SK-N-SH (cell line): Measurements from ENCODE around the gene PIAS4. TPM values are rescaled to one million over a fixed set of nuclear protein-coding genes. Genes with fewer than 3 reads are reported as not detected.

Source experiments
- CTCF ChIA-PET: fragments of 300-600, 350-600 bp; formaldehyde crosslinking; extraction: SDS; loops from one replicate; lab custom pipeline; 2021; lab: Yijun Ruan, JAX
- POLR2A ChIA-PET: fragments of 350-600 bp; sonication (Branson Sonifier 250); formaldehyde crosslinking; extraction: SDS; loops from one replicate; lab custom pipeline; 2020; ENCODE audit warnings: antibody characterized with exemption, inconsistent platforms; lab: Yijun Ruan, JAX
- DNase-seq: peaks from one replicate; pipeline ENCODE4 v3.0.0; 2012
- H2AFZ ChIP-seq: fragments of 200-600 bp; sonication (generic); 2 replicates; pipeline ENCODE4 v1.8.1; 2016; ENCODE audit warnings: antibody characterized with exemption, mild to moderate bottlenecking, low read depth
- H3F3A ChIP-seq: fragments of 200-600 bp; sonication (generic); replicated peaks from 2 replicates; pipeline ENCODE3; 2016; ENCODE audit warnings: antibody characterized with exemption, mild to moderate bottlenecking; ENCODE audit not compliant: insufficient read depth
- H3K27ac ChIP-seq, 2 experiments: fragments of 200-500 bp in 1 of 2; fragments of 200-600 bp in 1 of 2; sonication (Bioruptor generic) in 1 of 2; sonication (generic), shearing (Covaris generic) in 1 of 2; 2 replicates each; pipeline versions ENCODE4 v1.5.1 to v1.6.1; 2014 to 2016; ENCODE audit warnings: low read depth in 2 of 2, inconsistent platforms in 1 of 2, low read length in 1 of 2, mild to moderate bottlenecking in 1 of 2, mixed read lengths in 1 of 2
- H3K27me3 ChIP-seq: fragments of 200-600 bp; sonication (generic), shearing (Covaris generic); 2 replicates; pipeline ENCODE4 v1.6.1; 2016; ENCODE audit warnings: mixed run types; ENCODE audit not compliant: insufficient read depth
- H3K36me3 ChIP-seq, 2 experiments: fragments of 200-500 bp in 1 of 2; fragments of 200-600 bp in 1 of 2; sonication (Bioruptor generic) in 1 of 2; sonication (generic) in 1 of 2; replicated peaks in 1 of 2; 2 replicates each; pipeline versions ENCODE3 to v1.5.1; 2014 to 2016; ENCODE audit warnings: low read length in 1 of 2, mild to moderate bottlenecking in 1 of 2; ENCODE audit not compliant: insufficient read depth in 2 of 2, control insufficient read depth in 1 of 2
- H3K4me1 ChIP-seq, 2 experiments: fragments of 200-500 bp in 1 of 2; fragments of 200-600 bp in 1 of 2; sonication (Bioruptor generic) in 1 of 2; sonication (generic), shearing (Covaris generic) in 1 of 2; 2 replicates each; pipeline versions ENCODE4 v1.5.1 to v1.6.1; 2014 to 2016; ENCODE audit warnings: low read depth in 1 of 2, low read length in 1 of 2, mixed run types in 1 of 2; ENCODE audit not compliant: insufficient read depth in 2 of 2, control insufficient read depth in 1 of 2
- H3K4me2 ChIP-seq: fragments of 200-600 bp; sonication (generic), shearing (Covaris generic); 2 replicates; pipeline ENCODE4 v1.6.1; 2017; ENCODE audit warnings: mixed run types
- H3K4me3 ChIP-seq, 2 experiments: fragments of 200-500 bp in 1 of 2; fragments of 200-600 bp in 1 of 2; sonication (Bioruptor generic) in 1 of 2; sonication (generic), shearing (Covaris generic) in 1 of 2; 2 replicates each; pipeline versions ENCODE4 v1.5.1 to v1.8.1; 2014 to 2016; ENCODE audit warnings: low read depth in 2 of 2, inconsistent platforms in 1 of 2, low read length in 1 of 2, mild to moderate bottlenecking in 1 of 2, mixed read lengths in 1 of 2, moderate library complexity in 1 of 2
- H3K79me2 ChIP-seq: fragments of 200-600 bp; sonication (generic); 2 replicates; pipeline ENCODE4 v1.8.1; 2017; ENCODE audit warnings: mild to moderate bottlenecking; ENCODE audit not compliant: insufficient read depth
- H3K9ac ChIP-seq: fragments of 200-600 bp; sonication (generic); 2 replicates; pipeline ENCODE4 v1.6.1; 2017; ENCODE audit warnings: mixed run types
- H3K9me2 ChIP-seq: fragments of 200-600 bp; sonication (generic); 2 replicates; pipeline ENCODE4 v1.6.1; 2017; ENCODE audit warnings: mixed run types
- H3K9me3 ChIP-seq: fragments of 200-600 bp; sonication (generic); 2 replicates; pipeline ENCODE4 v1.6.1; 2017; ENCODE audit warnings: mixed run types, mild to moderate bottlenecking, moderate library complexity
- H4K20me1 ChIP-seq: fragments of 200-600 bp; sonication (generic); 2 replicates; pipeline ENCODE4 v1.6.1; 2017; ENCODE audit warnings: mild to moderate bottlenecking, mixed run types; ENCODE audit not compliant: insufficient read depth
- CHD2 ChIP-seq: fragments of 150-350 bp; IDR thresholded peaks from 2 replicates; pipeline ENCODE4 v1.6.1; 2018; ENCODE audit warnings: low read length; ENCODE audit not compliant: partially characterized antibody
- EP300 ChIP-seq, 2 experiments: IDR thresholded peaks; 2 replicates each; pipeline versions ENCODE4 v1.4.0 to v1.6.1; 2012; ENCODE audit warnings: borderline replicate concordance in 1 of 2, low read depth in 1 of 2, low read length in 1 of 2
- FOSL2 ChIP-seq: IDR thresholded peaks from 2 replicates; pipeline ENCODE4 v1.4.0; 2012; ENCODE audit warnings: low read depth, mild to moderate bottlenecking, moderate library complexity, borderline replicate concordance
- FOXJ3 ChIP-seq: sonication (generic); formaldehyde crosslinking; IDR thresholded peaks from 2 replicates; pipeline ENCODE4 v1.5.1; 2020; ENCODE audit warnings: mild to moderate bottlenecking, missing genetic modification reagents
- FOXM1 ChIP-seq: IDR thresholded peaks from 2 replicates; pipeline ENCODE4 v1.4.0; 2012; ENCODE audit warnings: low read depth, mild to moderate bottlenecking
- GABPA ChIP-seq: IDR thresholded peaks from 2 replicates; pipeline ENCODE4 v1.4.0; 2012; ENCODE audit warnings: low read depth, mild to moderate bottlenecking
- MAX ChIP-seq: IDR thresholded peaks from 2 replicates; pipeline ENCODE4 v1.4.0; 2012; ENCODE audit warnings: low read depth
- MEF2A ChIP-seq: IDR thresholded peaks from 2 replicates; pipeline ENCODE4 v1.4.0; 2012; ENCODE audit warnings: low read depth, borderline replicate concordance
- MXI1 ChIP-seq: IDR thresholded peaks from 2 replicates; pipeline ENCODE4 v1.6.1; 2012; ENCODE audit warnings: mild to moderate bottlenecking, low read depth, low read length, improper control_type of control experiment
- NRF1 ChIP-seq: IDR thresholded peaks from 2 replicates; pipeline ENCODE4 v1.6.1; 2012; ENCODE audit warnings: low read depth, mild to moderate bottlenecking, low read length
- PBX3 ChIP-seq: IDR thresholded peaks from 2 replicates; pipeline ENCODE4; 2012
- RFX5 ChIP-seq: IDR thresholded peaks from 2 replicates; pipeline ENCODE4 v1.6.1; 2012; ENCODE audit warnings: mild to moderate bottlenecking, improper control_type of control experiment, low read length
- RXRA ChIP-seq: IDR thresholded peaks from 2 replicates; pipeline ENCODE4 v1.4.0; 2012; ENCODE audit warnings: low read depth, mild to moderate bottlenecking, borderline replicate concordance
- SMC3 ChIP-seq: IDR thresholded peaks from 2 replicates; pipeline ENCODE4 v1.6.1; 2012; ENCODE audit warnings: low read depth, low read length, improper control_type of control experiment
- TCF12 ChIP-seq: IDR thresholded peaks from 2 replicates; pipeline ENCODE4 v1.4.0; 2012
- TEAD4 ChIP-seq: IDR thresholded peaks from 2 replicates; pipeline ENCODE4 v1.4.0; 2012; ENCODE audit warnings: mild to moderate bottlenecking, borderline replicate concordance; ENCODE audit not compliant: insufficient read depth
- YY1 ChIP-seq: IDR thresholded peaks from 2 replicates; pipeline ENCODE4 v1.4.0; 2012; ENCODE audit warnings: low read depth, mild to moderate bottlenecking
- WGBS: methylation state at CpG from one replicate; pipeline ENCODE4 v1.1.6; 2017; ENCODE audit warnings: low lambda C conversion rate; 5-methylcytosine and 5-hydroxymethylcytosine counted together
- polyA plus RNA-seq, 3 experiments: library from polyadenylated mRNA; depleted of rRNA; stranded (reverse); fragments of >200 nt; gene quantifications; 2 replicates each; pipeline ENCODE4 v1.2.3, GENCODE V29; 2012
- TF ChIP-seq, protein P1 (sequence below): IDR thresholded peaks from 2 replicates; pipeline ENCODE4 v1.4.0; 2012; ENCODE audit warnings: low read depth, borderline replicate concordance

PIAS4 gene
- polyA plus RNA-seq, 1 of the 3 experiments (the other 2 are of a cell fraction): 14.1 TPM

- Histone ChIP-seq H3F3A (no peaks in the 10 kb centered on the region), H3K4me1 (no peaks in the 10 kb centered on the region), H3K27me3 (no peaks in the 10 kb centered on the region), H3K36me3 (peaks cover 0 to 18% of the 10 kb centered on the region in 2 experiments), H3K9ac (no peak overlapping the region)
- POLR2A ChIA-PET: no interaction called here
- TF ChIP-seq FOXM1 (no peak), TEAD4 (no peak), SMC3 (no peak), PBX3 (no peak), CHD2 (no peak), GABPA (no peak), FOSL2 (no peak), FOXJ3 (no peak), NRF1 (no peak), MAX (no peak), YY1 (no peak), MEF2A (no peak), MXI1 (no peak), RXRA (no peak), TCF12 (no peak)
- TF ChIP-seq, all 33 proteins: peak for 0
- no peaks in the 10 kb centered on the region for H3K9me3 ChIP-seq
- no peak overlapping the region for H3K4me2 ChIP-seq
- no peak overlapping the region for H3K27ac ChIP-seq
- 95% methylated on average over 16 of the region's 16 CpGs for WGBS
- no peaks in the 10 kb centered on the region for H3K9me2 ChIP-seq
- DNase-seq: no peak
- no peak overlapping the region for H2AFZ ChIP-seq
- CTCF ChIA-PET: no interaction called here
- peaks cover 12% of the 10 kb centered on the region for H3K79me2 ChIP-seq
- no peaks in the 10 kb centered on the region for H4K20me1 ChIP-seq
- no peak overlapping the region for H3K4me3 ChIP-seq
These were observed 19.6 kb downstream of the PIAS4 start for GRCh38 chr19:4027146-4027545.

DNA sequence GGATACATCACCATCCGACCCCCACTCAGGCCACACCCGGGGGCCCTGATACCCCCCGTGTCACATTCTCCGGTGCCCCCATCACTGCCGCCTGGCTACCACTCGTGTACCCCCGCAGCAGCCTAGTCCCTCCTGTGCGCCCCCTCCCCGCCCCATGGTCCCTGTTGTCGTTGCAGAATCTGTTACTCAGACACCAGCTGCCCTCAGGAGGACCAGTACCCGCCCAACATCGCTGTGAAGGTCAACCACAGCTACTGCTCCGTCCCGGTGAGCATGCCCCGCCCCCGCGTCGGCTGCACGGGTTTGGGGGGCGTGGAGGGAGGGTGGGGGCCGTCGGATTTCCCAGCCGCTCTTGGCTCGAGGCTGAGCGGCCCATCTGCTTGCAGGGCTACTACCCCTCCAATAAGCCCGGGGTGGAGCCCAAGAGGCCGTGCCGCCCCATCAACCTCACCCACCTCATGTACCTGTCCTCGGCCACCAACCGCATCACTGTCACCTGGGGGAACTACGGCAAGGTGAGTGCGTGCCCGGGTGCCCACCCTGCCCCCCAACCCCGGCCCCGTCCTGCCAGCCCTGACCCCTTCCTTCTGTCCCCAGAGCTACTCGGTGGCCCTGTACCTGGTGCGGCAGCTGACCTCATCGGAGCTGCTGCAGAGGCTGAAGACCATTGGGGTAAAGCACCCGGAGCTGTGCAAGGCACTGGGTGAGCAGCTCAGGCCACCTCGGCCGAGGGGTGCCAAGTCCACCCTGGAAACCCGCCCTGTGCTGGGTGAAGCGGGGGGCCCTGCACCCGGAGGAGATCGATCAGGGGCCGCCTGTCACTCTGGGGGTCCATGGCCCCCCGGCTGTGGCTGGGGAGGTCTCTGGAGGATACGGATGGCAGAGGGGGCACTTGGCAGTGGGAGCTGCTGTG lies 21.1 kb downstream of the PIAS4 start:
- DNase-seq: no peak
- H3K4me2 ChIP-seq: no peak overlapping the region
- POLR2A ChIA-PET: interaction anchor here (1.3 kb wide), 1 partner anchor 14 kb away, joined by 3 read pairs; no protein-coding TSS in a partner anchor
- TF ChIP-seq, protein P1, sequence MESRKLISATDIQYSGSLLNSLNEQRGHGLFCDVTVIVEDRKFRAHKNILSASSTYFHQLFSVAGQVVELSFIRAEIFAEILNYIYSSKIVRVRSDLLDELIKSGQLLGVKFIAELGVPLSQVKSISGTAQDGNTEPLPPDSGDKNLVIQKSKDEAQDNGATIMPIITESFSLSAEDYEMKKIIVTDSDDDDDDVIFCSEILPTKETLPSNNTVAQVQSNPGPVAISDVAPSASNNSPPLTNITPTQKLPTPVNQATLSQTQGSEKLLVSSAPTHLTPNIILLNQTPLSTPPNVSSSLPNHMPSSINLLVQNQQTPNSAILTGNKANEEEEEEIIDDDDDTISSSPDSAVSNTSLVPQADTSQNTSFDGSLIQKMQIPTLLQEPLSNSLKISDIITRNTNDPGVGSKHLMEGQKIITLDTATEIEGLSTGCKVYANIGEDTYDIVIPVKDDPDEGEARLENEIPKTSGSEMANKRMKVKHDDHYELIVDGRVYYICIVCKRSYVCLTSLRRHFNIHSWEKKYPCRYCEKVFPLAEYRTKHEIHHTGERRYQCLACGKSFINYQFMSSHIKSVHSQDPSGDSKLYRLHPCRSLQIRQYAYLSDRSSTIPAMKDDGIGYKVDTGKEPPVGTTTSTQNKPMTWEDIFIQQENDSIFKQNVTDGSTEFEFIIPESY: no peak
- TF ChIP-seq NRF1: no peak
- TF ChIP-seq GABPA: no peak
- no peak for TF ChIP-seq FOXM1
- no peak for TF ChIP-seq FOXJ3
- no peak for TF ChIP-seq RFX5
- TF ChIP-seq MEF2A: no peak
- TF ChIP-seq EP300 (IDR thresholded peaks at IDR 0.05; ENCODE audit: borderline replicate concordance in 1 of 2, low read depth in 1 of 2, low read length in 1 of 2): no peak
- peaks cover 0 to 28% of the 10 kb centered on the region in 2 experiments for H3K36me3 ChIP-seq
- 94% methylated on average over 34 of the region's 48 CpGs for WGBS
- no peaks in the 10 kb centered on the region for H3K9me2 ChIP-seq
- H3K27ac ChIP-seq: no peak overlapping the region
- no peaks in the 10 kb centered on the region for H3K27me3 ChIP-seq
- H3K9me3 ChIP-seq: no peaks in the 10 kb centered on the region
- H3K9ac ChIP-seq: no peak overlapping the region
- H3K4me1 ChIP-seq: no peaks in the 10 kb centered on the region
- CTCF ChIA-PET: no interaction called here
- no peaks in the 10 kb centered on the region for H3F3A ChIP-seq
- H3K4me3 ChIP-seq: no peak overlapping the region
- H3K79me2 ChIP-seq: no peaks in the 10 kb centered on the region; the same call in 1 of the 2 replicates
- H4K20me1 ChIP-seq: no peaks in the 10 kb centered on the region
- H2AFZ ChIP-seq: no peak overlapping the region
